ENCODE results near the gene IL1R2. TPM values are rescaled to one million over a fixed set of nuclear protein-coding genes. Genes with fewer than 3 reads are reported as not detected.

Gene IL1R2
- total and polyA plus RNA-seq, 2 of the 8 experiments (the other 6 are each of a cell fraction or from before 2014, with no cell fraction given) = 0.06 TPM; not detected in 1

DNA sequence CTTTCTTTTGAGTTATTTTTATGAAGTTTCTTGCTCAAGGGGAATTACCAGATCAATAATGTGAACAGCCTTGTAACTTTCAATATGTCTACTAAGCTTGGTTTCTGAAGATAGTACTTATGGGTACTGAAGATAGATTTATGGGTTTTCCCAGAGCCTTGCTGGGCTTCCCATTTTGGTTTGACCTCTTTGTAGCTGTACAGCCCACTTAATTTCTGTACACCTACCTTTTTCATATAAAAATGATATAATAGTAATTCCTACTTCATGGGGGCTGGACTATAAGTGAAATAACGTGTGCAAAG is 22.2 kb downstream of the IL1R2 start:
- Histone ChIP-seq H3K56ac (replicated peaks; ENCODE audit: insufficient read length, low read depth, low read length) (no peak overlapping the region), H3K79me1 (ENCODE audit: low read depth, low read length) (no peaks in the 10 kb centered on the region), H3K79me2 (ENCODE audit: control insufficient read depth in 1 of 2, insufficient read depth in 2 of 2, low read length in 2 of 2) (no peaks in the 10 kb centered on the region), H2BK120ac (replicated peaks; ENCODE audit: low read depth, low read length) (no peak overlapping the region), H2AFZ (ENCODE audit: low read length) (no peak overlapping the region), H3K27ac (ENCODE audit: low read depth, low read length) (no peak overlapping the region), H3K9me3 (ENCODE audit: insufficient read depth in 2 of 2, low read depth in 1 of 2, low read length in 1 of 2) (no peaks in the 10 kb centered on the region), H4K5ac (ENCODE audit: insufficient read length, low read depth, low read length) (no peak overlapping the region), H4K8ac (ENCODE audit: extremely low read depth, insufficient read depth, low read length) (no peak overlapping the region), H2AK5ac (ENCODE audit: low read depth, low read length) (no peak overlapping the region), H3K36me3 (ENCODE audit: control insufficient read depth in 2 of 4, insufficient read depth in 4 of 4, low read length in 3 of 4) (no peaks in the 10 kb centered on the region), H3K4me1 (replicated peaks in 1 of 4; ENCODE audit: control insufficient read depth in 3 of 4, insufficient read depth in 4 of 4, low read length in 3 of 4) (no peaks in the 10 kb centered on the region), H3K27me3 (replicated peaks in 1 of 4; ENCODE audit: control insufficient read depth in 3 of 4, extremely low read depth in 1 of 4, insufficient read depth in 3 of 4, low read length in 3 of 4) (no peaks in the 10 kb centered on the region), H4K20me1 (replicated peaks in 1 of 2; ENCODE audit: control insufficient read depth in 1 of 2, insufficient read depth in 2 of 2, low read length in 2 of 2) (no peaks in the 10 kb centered on the region), H2BK5ac (ENCODE audit: low read depth, low read length) (no peak overlapping the region), H2BK12ac (ENCODE audit: low read depth, low read length) (no peak overlapping the region), H3K4me3 (ENCODE audit: extremely low read depth in 1 of 4, insufficient read depth in 2 of 4, low read depth in 3 of 4, low read length in 4 of 4) (no peak overlapping the region), H3K9ac (replicated peaks in 1 of 4; ENCODE audit: extremely low read depth in 1 of 4, low read depth in 3 of 4, low read length in 3 of 4) (no peak overlapping the region), H2BK20ac (ENCODE audit: low read length) (no peak overlapping the region), H3K4ac (replicated peaks; ENCODE audit: insufficient read length, low read depth, low read length) (no peak overlapping the region), H3K18ac (ENCODE audit: extremely low read depth, low read length) (no peak overlapping the region), H3K14ac (ENCODE audit: insufficient read length) (no peak overlapping the region), H3K23ac (ENCODE audit: insufficient read length) (no peak overlapping the region), H4K91ac (replicated peaks; ENCODE audit: insufficient read length, low read length) (no peak overlapping the region), H2BK15ac (ENCODE audit: low read length) (no peak overlapping the region), H3K4me2 (ENCODE audit: insufficient read depth in 1 of 2, low read depth in 2 of 2, low read length in 2 of 2) (no peak overlapping the region), H3K23me2 (ENCODE audit: low read depth, low read length) (no peaks in the 10 kb centered on the region)
- CTCF ChIA-PET (ENCODE audit: partially characterized antibody) = interaction anchor here (0.7 to 2.1 kb wide), 4 partner anchors 8 to 153 kb away, joined by 3 to 7 read pairs (median 4); no protein-coding TSS in a partner anchor
- 100% methylated on average over 1 of the region's 1 CpG; no CpG with 5 or more reads in 1 of the 2 experiments for WGBS, 2 experiments (ENCODE audit: extremely low coverage in 1 of 2, insufficient coverage in 1 of 2, insufficient read length in 1 of 2, insufficient replicate concordance in 2 of 2, low coverage in 1 of 2, low lambda C conversion rate in 2 of 2, missing lambda C conversion rate in 1 of 2)
- FAIRE-seq (no peak), DNase-seq (ENCODE audit: low read depth in 1 of 2, low spot score in 2 of 2) (no peak)
- TF ChIP-seq TAF1 (IDR thresholded peaks at IDR 0.05; ENCODE audit: low read depth, low read length) (no peak), EZH2 (IDR thresholded peaks at IDR 0.05; ENCODE audit: low read depth, low read length, severe bottlenecking) (no peak), POLR2AphosphoS5 (IDR thresholded peaks at IDR 0.05; ENCODE audit: low read depth, low read length) (no peak), TAF7 (optimal IDR thresholded peaks at IDR 0.05; ENCODE audit: borderline replicate concordance, low read depth, low read length) (no peak), EP300 (IDR thresholded peaks at IDR 0.05; ENCODE audit: borderline replicate concordance in 1 of 2, low read depth in 2 of 2, low read length in 2 of 2) (no peak)
- TF ChIP-seq, protein P1, sequence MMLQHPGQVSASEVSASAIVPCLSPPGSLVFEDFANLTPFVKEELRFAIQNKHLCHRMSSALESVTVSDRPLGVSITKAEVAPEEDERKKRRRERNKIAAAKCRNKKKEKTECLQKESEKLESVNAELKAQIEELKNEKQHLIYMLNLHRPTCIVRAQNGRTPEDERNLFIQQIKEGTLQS (IDR thresholded peaks at IDR 0.05; ENCODE audit: insufficient read depth, low read depth, low read length) = no peak
- TF ChIP-seq, protein P2, sequence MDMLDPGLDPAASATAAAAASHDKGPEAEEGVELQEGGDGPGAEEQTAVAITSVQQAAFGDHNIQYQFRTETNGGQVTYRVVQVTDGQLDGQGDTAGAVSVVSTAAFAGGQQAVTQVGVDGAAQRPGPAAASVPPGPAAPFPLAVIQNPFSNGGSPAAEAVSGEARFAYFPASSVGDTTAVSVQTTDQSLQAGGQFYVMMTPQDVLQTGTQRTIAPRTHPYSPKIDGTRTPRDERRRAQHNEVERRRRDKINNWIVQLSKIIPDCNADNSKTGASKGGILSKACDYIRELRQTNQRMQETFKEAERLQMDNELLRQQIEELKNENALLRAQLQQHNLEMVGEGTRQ (IDR thresholded peaks at IDR 0.05; ENCODE audit: low read length) = no peak
- POLR2A ChIA-PET (ENCODE audit: partially characterized antibody) = no interaction called here
